HG02642 (cell line): ENCODE data around the gene PPP1R15A.
"Not testable (repeated sequence)": the region's sequence is repeated elsewhere in the genome, so short reads cannot be mapped to it uniquely, and the experiment has no call there.

Source experiments
- ATAC-seq: cut with Tn5 transposase; IDR thresholded peaks from one replicate; pipeline ENCODE4 v1.9.1; 2021; ENCODE audit warnings: mild to moderate bottlenecking; ENCODE audit not compliant: unreplicated experiment, poor library complexity

Gene PPP1R15A

GRCh38 chr19:48872182-48872883 lies at the start of gene PPP1R15A:
TSS of gene PPP1R15A (plus strand) at chr19:48872421. CDS start at chr19:48873234, 813 bp downstream.
- peak; percentile 55 for ATAC-seq

GRCh38 chr19:48822514-48822913 lies 49.7 kb upstream of the PPP1R15A start:
- no peak for ATAC-seq

- no peak for ATAC-seq
Observed at GRCh38 chr19:48826606-48827020, 45.6 kb upstream of the PPP1R15A start.

GRCh38 chr19:48830088-48830487 lies 42.1 kb upstream of the PPP1R15A start:
- ATAC-seq, result no peak

GRCh38 chr19:48830965-48831364 lies 41.3 kb upstream of the PPP1R15A start:
- no peak for ATAC-seq

- ATAC-seq, result no peak
Observed at GRCh38 chr19:48833049-48833448, 39.2 kb upstream of the PPP1R15A start.

GRCh38 chr19:48833977-48834376 lies 38.2 kb upstream of the PPP1R15A start:
- no peak for ATAC-seq

GRCh38 chr19:48835734-48836088 lies 36.5 kb upstream of the PPP1R15A start:
- peak; percentile 77 for ATAC-seq

GRCh38 chr19:48836089-48837017 lies 35.9 kb upstream of the PPP1R15A start, which contains the start of gene HSD17B14:
TSS of gene HSD17B14 (minus strand) at chr19:48836491. CDS start at chr19:48836411, 80 bp downstream.
- peak; percentile 2 for ATAC-seq

GRCh38 chr19:48837051-48837524 lies 35.1 kb upstream of the PPP1R15A start:
- no peak for ATAC-seq

- ATAC-seq, result no peak
Observed at GRCh38 chr19:48837687-48838086, 34.5 kb upstream of the PPP1R15A start.

GRCh38 chr19:48841047-48841446 lies 31.2 kb upstream of the PPP1R15A start:
- ATAC-seq, result no peak

- ATAC-seq, result no peak
Observed at GRCh38 chr19:48841571-48841970, 30.6 kb upstream of the PPP1R15A start.

- no peak for ATAC-seq
Observed at GRCh38 chr19:48842789-48843162, 29.4 kb upstream of the PPP1R15A start.

- ATAC-seq, result no peak
Observed at GRCh38 chr19:48844472-48844871, 27.7 kb upstream of the PPP1R15A start.

GRCh38 chr19:48845384-48845783 lies 26.8 kb upstream of the PPP1R15A start:
- ATAC-seq, result no peak

GRCh38 chr19:48846659-48847058 lies 25.6 kb upstream of the PPP1R15A start:
- ATAC-seq, result not testable (repeated sequence)

GRCh38 chr19:48852292-48852691 lies 19.9 kb upstream of the PPP1R15A start:
- ATAC-seq, result no peak

- no peak for ATAC-seq
Observed at GRCh38 chr19:48853483-48853882, 18.7 kb upstream of the PPP1R15A start.

GRCh38 chr19:48854103-48854502 lies 18.1 kb upstream of the PPP1R15A start:
- no peak for ATAC-seq

- no peak for ATAC-seq
Observed at GRCh38 chr19:48856921-48857320, 15.3 kb upstream of the PPP1R15A start.
